ENCODE results near the gene TUT7.

The TUT7 gene

GRCh38 chr9:86351880-86352279 lies 2.3 kb downstream of the TUT7 start:
- FAIRE-seq (no peak), DNase-seq (ENCODE audit: insufficient read length, low spot score) (no peak)
- TF ChIP-seq POLR2A (IDR thresholded peaks at IDR 0.05; ENCODE audit: low read depth, low read length): no peak
- TF ChIP-seq POU2F2 (IDR thresholded peaks at IDR 0.05; ENCODE audit: low read depth, low read length): no peak
- no peak for TF ChIP-seq PAX5 (IDR thresholded peaks at IDR 0.05; ENCODE audit: insufficient read depth, low read length, severe bottlenecking)
- TF ChIP-seq SPI1 (IDR thresholded peaks at IDR 0.05; ENCODE audit: low read depth, low read length): no peak
- TF ChIP-seq POLR2AphosphoS5 (IDR thresholded peaks at IDR 0.05; ENCODE audit: low read depth, low read length): no peak
- no peak for TF ChIP-seq TAF1 (IDR thresholded peaks at IDR 0.05; ENCODE audit: low read depth, low read length)

- FAIRE-seq (peak; percentile 38), DNase-seq (ENCODE audit: insufficient read length, low spot score) (no peak)
- TF ChIP-seq SPI1 (IDR thresholded peaks at IDR 0.05; ENCODE audit: low read depth, low read length) (peak; percentile 82), TAF1 (IDR thresholded peaks at IDR 0.05; ENCODE audit: low read depth, low read length) (no peak)
These were observed 4.0 kb downstream of the TUT7 start for GRCh38 chr9:86350006-86350760.

- FAIRE-seq: no peak
- DNase-seq (ENCODE audit: insufficient read length, low spot score): no peak
- TF ChIP-seq PAX5 (IDR thresholded peaks at IDR 0.05; ENCODE audit: insufficient read depth, low read length, severe bottlenecking) (no peak), SPI1 (IDR thresholded peaks at IDR 0.05; ENCODE audit: low read depth, low read length) (no peak), TAF1 (IDR thresholded peaks at IDR 0.05; ENCODE audit: low read depth, low read length) (no peak), POU2F2 (IDR thresholded peaks at IDR 0.05; ENCODE audit: low read depth, low read length) (no peak), POLR2AphosphoS5 (IDR thresholded peaks at IDR 0.05; ENCODE audit: low read depth, low read length) (no peak), POLR2A (IDR thresholded peaks at IDR 0.05; ENCODE audit: low read depth, low read length) (no peak)
These were observed 4.9 kb downstream of the TUT7 start for GRCh38 chr9:86349271-86349670.

GRCh38 chr9:86347991-86348390 lies 6.2 kb downstream of the TUT7 start:
- TF ChIP-seq POLR2AphosphoS5 (IDR thresholded peaks at IDR 0.05; ENCODE audit: low read depth, low read length) (no peak), SPI1 (IDR thresholded peaks at IDR 0.05; ENCODE audit: low read depth, low read length) (no peak), POLR2A (IDR thresholded peaks at IDR 0.05; ENCODE audit: low read depth, low read length) (no peak), POU2F2 (IDR thresholded peaks at IDR 0.05; ENCODE audit: low read depth, low read length) (no peak), PAX5 (IDR thresholded peaks at IDR 0.05; ENCODE audit: insufficient read depth, low read length, severe bottlenecking) (no peak), TAF1 (IDR thresholded peaks at IDR 0.05; ENCODE audit: low read depth, low read length) (no peak)
- DNase-seq (ENCODE audit: insufficient read length, low spot score): no peak
- peak; percentile 79 for FAIRE-seq

GRCh38 chr9:86344818-86345217 lies 9.4 kb downstream of the TUT7 start:
- TF ChIP-seq POU2F2 (IDR thresholded peaks at IDR 0.05; ENCODE audit: low read depth, low read length) (no peak), POLR2AphosphoS5 (IDR thresholded peaks at IDR 0.05; ENCODE audit: low read depth, low read length) (no peak), POLR2A (IDR thresholded peaks at IDR 0.05; ENCODE audit: low read depth, low read length) (no peak), SPI1 (IDR thresholded peaks at IDR 0.05; ENCODE audit: low read depth, low read length) (no peak), TAF1 (IDR thresholded peaks at IDR 0.05; ENCODE audit: low read depth, low read length) (no peak), PAX5 (IDR thresholded peaks at IDR 0.05; ENCODE audit: insufficient read depth, low read length, severe bottlenecking) (no peak)
- peak; percentile 47 for FAIRE-seq
- DNase-seq (ENCODE audit: insufficient read length, low spot score): no peak

GRCh38 chr9:86342269-86342668 lies 11.9 kb downstream of the TUT7 start:
- DNase-seq (ENCODE audit: insufficient read length, low spot score): no peak
- no peak for FAIRE-seq
- no peak for TF ChIP-seq SPI1 (IDR thresholded peaks at IDR 0.05; ENCODE audit: low read depth, low read length)
- no peak for TF ChIP-seq POLR2A (IDR thresholded peaks at IDR 0.05; ENCODE audit: low read depth, low read length)
- no peak for TF ChIP-seq TAF1 (IDR thresholded peaks at IDR 0.05; ENCODE audit: low read depth, low read length)
- TF ChIP-seq POU2F2 (IDR thresholded peaks at IDR 0.05; ENCODE audit: low read depth, low read length): no peak
- no peak for TF ChIP-seq POLR2AphosphoS5 (IDR thresholded peaks at IDR 0.05; ENCODE audit: low read depth, low read length)
- TF ChIP-seq PAX5 (IDR thresholded peaks at IDR 0.05; ENCODE audit: insufficient read depth, low read length, severe bottlenecking): no peak

- peak; percentile 69 for FAIRE-seq
- TF ChIP-seq POLR2AphosphoS5 (IDR thresholded peaks at IDR 0.05; ENCODE audit: low read depth, low read length) (no peak), SPI1 (IDR thresholded peaks at IDR 0.05; ENCODE audit: low read depth, low read length) (no peak), POU2F2 (IDR thresholded peaks at IDR 0.05; ENCODE audit: low read depth, low read length) (no peak), TAF1 (IDR thresholded peaks at IDR 0.05; ENCODE audit: low read depth, low read length) (no peak), POLR2A (IDR thresholded peaks at IDR 0.05; ENCODE audit: low read depth, low read length) (no peak), PAX5 (IDR thresholded peaks at IDR 0.05; ENCODE audit: insufficient read depth, low read length, severe bottlenecking) (no peak)
- no peak for DNase-seq (ENCODE audit: insufficient read length, low spot score)
These were observed 13.2 kb downstream of the TUT7 start for GRCh38 chr9:86341007-86341491.

DNA sequence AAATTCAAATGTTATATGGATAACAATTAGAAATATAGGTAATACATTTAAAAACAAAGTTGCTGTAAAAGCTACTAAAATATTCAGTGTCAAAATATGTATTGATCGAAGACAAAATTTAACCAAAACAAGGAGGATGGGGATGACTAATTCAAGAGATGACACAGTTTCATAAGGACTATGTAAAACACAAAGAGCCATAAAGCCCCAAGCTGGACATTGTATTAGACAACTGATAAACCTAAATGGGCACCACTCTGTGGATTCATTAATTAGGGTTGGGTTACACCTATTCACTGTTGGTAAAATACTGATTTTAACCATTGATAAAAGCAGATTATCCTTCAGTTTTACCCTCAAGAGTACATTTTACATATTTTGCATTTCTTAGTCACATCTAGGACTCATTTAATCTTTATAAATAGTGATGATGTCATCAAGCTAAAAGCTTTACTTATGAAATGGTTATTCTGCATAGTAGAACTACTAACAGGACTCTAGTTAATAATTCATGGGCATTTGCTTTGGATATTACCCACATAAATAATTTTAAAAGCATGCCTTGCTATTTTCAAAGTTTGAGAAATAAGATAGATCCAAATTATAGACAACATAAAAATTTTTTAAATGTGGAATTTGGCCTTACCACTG lies 13.7 kb downstream of the TUT7 start:
- TF ChIP-seq SPI1 (IDR thresholded peaks at IDR 0.05; ENCODE audit: low read depth, low read length) (no peak), POLR2AphosphoS5 (IDR thresholded peaks at IDR 0.05; ENCODE audit: low read depth, low read length) (no peak), POLR2A (IDR thresholded peaks at IDR 0.05; ENCODE audit: low read depth, low read length) (no peak), POU2F2 (IDR thresholded peaks at IDR 0.05; ENCODE audit: low read depth, low read length) (no peak), TAF1 (IDR thresholded peaks at IDR 0.05; ENCODE audit: low read depth, low read length) (no peak), PAX5 (IDR thresholded peaks at IDR 0.05; ENCODE audit: insufficient read depth, low read length, severe bottlenecking) (no peak)
- DNase-seq (ENCODE audit: insufficient read length, low spot score): no peak
- peak; percentile 50 for FAIRE-seq

DNA sequence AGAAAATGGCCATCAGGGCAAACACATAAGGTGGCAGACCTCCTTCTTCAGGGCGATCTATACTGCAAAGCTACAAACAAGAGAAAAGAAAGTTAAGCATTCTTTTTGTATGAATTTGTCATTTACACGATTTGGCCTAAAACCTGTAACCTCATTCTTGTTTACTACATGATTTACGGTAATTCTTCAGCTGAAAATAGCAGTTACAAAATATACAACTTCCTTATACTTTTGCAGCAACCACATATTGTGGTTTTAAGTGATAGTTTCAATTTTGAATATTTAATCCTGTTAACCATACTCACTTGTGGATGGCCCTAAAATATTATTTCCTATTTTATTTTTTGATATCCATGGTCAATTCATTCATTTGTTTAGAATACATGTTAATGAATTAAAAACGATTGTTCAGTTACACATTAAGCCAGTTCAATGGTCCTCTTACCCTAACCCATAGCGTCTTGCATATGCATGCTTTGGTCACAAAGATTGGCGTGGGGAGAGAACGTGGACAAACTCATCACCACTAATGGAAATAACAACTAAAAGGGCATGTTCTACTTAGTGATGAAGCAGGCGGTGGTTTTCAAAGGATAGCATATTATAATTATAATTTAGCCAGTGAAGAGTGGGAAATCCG lies 16.6 kb downstream of the TUT7 start:
- no peak for DNase-seq (ENCODE audit: insufficient read length, low spot score)
- peak; percentile 92 for FAIRE-seq
- TF ChIP-seq TAF1 (IDR thresholded peaks at IDR 0.05; ENCODE audit: low read depth, low read length) (no peak), POU2F2 (IDR thresholded peaks at IDR 0.05; ENCODE audit: low read depth, low read length) (peak; percentile 90), SPI1 (IDR thresholded peaks at IDR 0.05; ENCODE audit: low read depth, low read length) (no peak), POLR2A (IDR thresholded peaks at IDR 0.05; ENCODE audit: low read depth, low read length) (no peak), PAX5 (IDR thresholded peaks at IDR 0.05; ENCODE audit: insufficient read depth, low read length, severe bottlenecking) (no peak), POLR2AphosphoS5 (IDR thresholded peaks at IDR 0.05; ENCODE audit: low read depth, low read length) (no peak)
